Measurements from ENCODE around the gene STK32B. TPM values are rescaled to one million over a fixed set of nuclear protein-coding genes. Genes with fewer than 3 reads are reported as not detected.

Gene STK32B
- total and polyA plus RNA-seq, 2 of the 8 experiments (the other 6 are each of a cell fraction or from before 2014, with no cell fraction given), result 2.3 to 2.5 TPM

DNA sequence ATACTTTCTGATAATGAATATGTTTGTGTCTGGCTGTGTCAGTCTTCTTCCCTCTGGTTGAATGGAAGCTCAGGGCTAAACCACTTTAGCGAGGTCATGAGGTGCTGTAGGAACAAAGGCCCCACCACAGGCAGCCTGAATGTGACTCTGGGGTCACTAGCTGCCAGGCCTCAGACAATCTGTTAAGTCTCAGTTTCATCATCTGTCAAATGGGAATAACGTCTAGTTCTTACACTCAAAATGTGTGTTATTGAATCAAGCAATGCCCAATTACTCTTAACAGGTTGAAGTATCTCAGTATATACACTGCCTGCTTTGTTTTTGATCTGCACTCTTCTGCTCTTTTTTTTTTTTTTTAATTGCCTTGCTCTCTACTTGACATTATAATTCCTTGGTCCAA lies 148.6 kb downstream of the STK32B start:
- no peaks in the 10 kb centered on the region for H3K27me3 ChIP-seq (replicated peaks in 1 of 4; ENCODE audit: control insufficient read depth in 3 of 4, extremely low read depth in 1 of 4, insufficient read depth in 3 of 4, low read length in 3 of 4)
- no peak overlapping the region for H2AFZ ChIP-seq (ENCODE audit: low read length)
- no peak overlapping the region for H2BK15ac ChIP-seq (ENCODE audit: low read length)
- H3K79me1 ChIP-seq (ENCODE audit: low read depth, low read length), result no peaks in the 10 kb centered on the region
- H3K36me3 ChIP-seq (ENCODE audit: control insufficient read depth in 2 of 4, insufficient read depth in 4 of 4, low read length in 3 of 4), result no peaks in the 10 kb centered on the region
- peak; percentile 63 for FAIRE-seq
- H3K4me1 ChIP-seq (replicated peaks in 1 of 4; ENCODE audit: control insufficient read depth in 3 of 4, insufficient read depth in 4 of 4, low read length in 3 of 4), result peaks cover under 1 to 28% (median 16%) of the 10 kb centered on the region in 4 experiments; a peak in 6 of 7 replicates
- no peak for DNase-seq (ENCODE audit: low read depth in 1 of 2, low spot score in 2 of 2)
- H3K4ac ChIP-seq (replicated peaks; ENCODE audit: insufficient read length, low read depth, low read length), result peak overlapping the region; percentile 55
- H3K4me3 ChIP-seq (ENCODE audit: extremely low read depth in 1 of 4, insufficient read depth in 2 of 4, low read depth in 3 of 4, low read length in 4 of 4), result peak overlapping the region in 1 of 4 experiments; percentile 14; a peak in 1 of 8 replicates
- H2BK12ac ChIP-seq (ENCODE audit: low read depth, low read length), result no peak overlapping the region
- no peaks in the 10 kb centered on the region for H3K79me2 ChIP-seq (ENCODE audit: control insufficient read depth in 1 of 2, insufficient read depth in 2 of 2, low read length in 2 of 2)
- no peak overlapping the region for H3K27ac ChIP-seq (ENCODE audit: low read depth, low read length)
- H4K20me1 ChIP-seq (replicated peaks in 1 of 2; ENCODE audit: control insufficient read depth in 1 of 2, insufficient read depth in 2 of 2, low read length in 2 of 2), result no peaks in the 10 kb centered on the region
- H3K18ac ChIP-seq (ENCODE audit: extremely low read depth, low read length), result no peak overlapping the region
- no peak overlapping the region; the same call in 1 of the 2 replicates for H2BK5ac ChIP-seq (ENCODE audit: low read depth, low read length)
- no peak overlapping the region for H3K23ac ChIP-seq (ENCODE audit: insufficient read length)
- 43% methylated on average over 2 of the region's 2 CpGs; no CpG with 5 or more reads in 1 of the 2 experiments for WGBS, 2 experiments (ENCODE audit: extremely low coverage in 1 of 2, insufficient coverage in 1 of 2, insufficient read length in 1 of 2, insufficient replicate concordance in 2 of 2, low coverage in 1 of 2, low lambda C conversion rate in 2 of 2, missing lambda C conversion rate in 1 of 2)
- no peak overlapping the region for H3K14ac ChIP-seq (ENCODE audit: insufficient read length)
- CTCF ChIA-PET (ENCODE audit: partially characterized antibody), result no interaction called here
- H3K9ac ChIP-seq (replicated peaks in 1 of 4; ENCODE audit: extremely low read depth in 1 of 4, low read depth in 3 of 4, low read length in 3 of 4), result no peak overlapping the region
- 0 out of 2 replicates have a peak overlapping the region, but pooled peaks have one; percentile 0 for H2AK5ac ChIP-seq (ENCODE audit: low read depth, low read length)
- H2BK20ac ChIP-seq (ENCODE audit: low read length), result peak overlapping the region; percentile 40
- POLR2A ChIA-PET (ENCODE audit: partially characterized antibody), result interaction anchor here (0.7 kb wide), 1 partner anchor 154 kb away, joined by 3 read pairs; no protein-coding TSS in a partner anchor
- no peak overlapping the region for H4K8ac ChIP-seq (ENCODE audit: extremely low read depth, insufficient read depth, low read length)
- TF ChIP-seq HDAC2 (IDR thresholded peaks at IDR 0.05; ENCODE audit: borderline replicate concordance in 1 of 2, low read depth in 2 of 2, low read length in 2 of 2) (peak in 1 of 2 experiments; percentile 64; a peak in 1 of 4 replicates), JUN (IDR thresholded peaks at IDR 0.05; ENCODE audit: low read depth, low read length) (no peak), KDM1A (IDR thresholded peaks at IDR 0.05; ENCODE audit: borderline replicate concordance, low read length) (peak; percentile 96)
- no peak overlapping the region for H4K91ac ChIP-seq (replicated peaks; ENCODE audit: insufficient read length, low read length)
- H2BK120ac ChIP-seq (replicated peaks; ENCODE audit: low read depth, low read length), result no peak overlapping the region
- H3K9me3 ChIP-seq (ENCODE audit: insufficient read depth in 2 of 2, low read depth in 1 of 2, low read length in 1 of 2), result peaks cover 3 to 9% of the 10 kb centered on the region in 2 experiments; a peak in 3 of 4 replicates
- peak overlapping the region in 1 of 2 experiments; percentile 4; a peak in 1 of 4 replicates for H3K4me2 ChIP-seq (ENCODE audit: insufficient read depth in 1 of 2, low read depth in 2 of 2, low read length in 2 of 2)
- H4K5ac ChIP-seq (ENCODE audit: insufficient read length, low read depth, low read length), result no peak overlapping the region
- no peak overlapping the region for H3K56ac ChIP-seq (replicated peaks; ENCODE audit: insufficient read length, low read depth, low read length)
- H3K23me2 ChIP-seq (ENCODE audit: low read depth, low read length), result 0 out of 2 replicates have a peak, but pooled peaks cover 2% of the 10 kb centered on the region

Data from H1 (cell line).